Fibroblast of lung (primary cell): ENCODE results near the gene PRAMEF11. TPM values are rescaled to one million over a fixed set of nuclear protein-coding genes. Genes with fewer than 3 reads are reported as not detected.
"Not testable (repeated sequence)": the region's sequence is repeated elsewhere in the genome, so short reads cannot be mapped to it uniquely, and the experiment has no call there.

ENCODE experiments used
- DNase-seq, 2 donors: peaks; one replicate each; pipeline versions ENCODE4 v3.0.0 to v3.0.0-alpha.2; 2010; ENCODE audit warnings: low read depth in 2 of 2
- H2AFZ ChIP-seq: 2 replicates; pipeline ENCODE4 v1.5.1; 2012; ENCODE audit warnings: low read length, control low read depth, inconsistent platforms
- H3K27ac ChIP-seq: 2 replicates; pipeline ENCODE4 v1.5.1; 2011; ENCODE audit warnings: low read length, control low read depth; ENCODE audit not compliant: insufficient read depth
- H3K27me3 ChIP-seq: 2 replicates; pipeline ENCODE4 v1.5.1; 2011; ENCODE audit warnings: mild to moderate bottlenecking, low read length; ENCODE audit not compliant: control insufficient read depth, insufficient read depth
- H3K36me3 ChIP-seq: 2 replicates; pipeline ENCODE4 v1.5.1; 2011; ENCODE audit warnings: low read length; ENCODE audit not compliant: control insufficient read depth, insufficient read depth
- H3K4me1 ChIP-seq: 2 replicates; pipeline ENCODE4 v1.5.1; 2011; ENCODE audit warnings: low read length; ENCODE audit not compliant: control insufficient read depth, insufficient read depth; ENCODE audit errors: extremely low read depth
- H3K4me2 ChIP-seq: 2 replicates; pipeline ENCODE4 v1.5.1; 2011; ENCODE audit warnings: low read length, control low read depth; ENCODE audit not compliant: insufficient read depth; ENCODE audit errors: extremely low read depth
- H3K4me3 ChIP-seq, 4 experiments: fragments of 200-600 bp in 1 of 4; sonication (generic) in 1 of 4; replicated peaks in 1 of 4; 2 replicates each; pipeline ENCODE4 v1.5.1; 2011 to 2016; ENCODE audit warnings: low read length in 4 of 4, low read depth in 3 of 4, mild to moderate bottlenecking in 3 of 4, control low read depth in 2 of 4, inconsistent platforms in 1 of 4, mixed read lengths in 1 of 4; ENCODE audit not compliant: insufficient read depth in 1 of 4; ENCODE audit errors: control extremely low read depth in 1 of 4
- H3K79me2 ChIP-seq: 2 replicates; pipeline ENCODE4 v1.5.1; 2012; ENCODE audit warnings: mild to moderate bottlenecking, low read length, inconsistent platforms; ENCODE audit not compliant: control insufficient read depth, insufficient read depth
- H3K9ac ChIP-seq: 2 replicates; pipeline ENCODE4 v1.5.1; 2011; ENCODE audit warnings: mild to moderate bottlenecking, low read length, control low read depth; ENCODE audit not compliant: insufficient read depth
- H3K9me3 ChIP-seq: 2 replicates; pipeline ENCODE4 v1.5.1; 2012; ENCODE audit warnings: low read depth, low read length; ENCODE audit not compliant: control insufficient read depth, insufficient read depth
- H4K20me1 ChIP-seq: 2 replicates; pipeline ENCODE4 v1.5.1; 2011; ENCODE audit warnings: low read length; ENCODE audit not compliant: control insufficient read depth, insufficient read depth; ENCODE audit errors: extremely low read depth
- polyA minus RNA-seq: library from RNA; depleted of rRNA, polyadenylated mRNA; stranded (reverse); fragments of >200 nt; gene quantifications from 2 replicates; pipeline ENCODE4 v1.2.3, GENCODE V29; 2011; ENCODE audit warnings: low replicate concordance
- polyA plus RNA-seq, 2 donors: library from polyadenylated mRNA; depleted of rRNA in 1 of 2; stranded (reverse) in 1 of 2; unstranded in 1 of 2; fragments of >200 nt; gene quantifications; 2 replicates each; pipeline ENCODE4 v1.2.1, GENCODE V29; 2011 to 2012; ENCODE audit warnings: missing spikeins in 1 of 2
- total RNA-seq: library from RNA; depleted of rRNA; stranded (reverse); fragments of >200 nt; gene quantifications from 2 replicates; pipeline ENCODE4 v1.2.1, GENCODE V29; 2014

PRAMEF11 gene
- total RNA-seq (not detected in 2 replicates), polyA plus RNA-seq (not detected in 2 replicates), polyA minus RNA-seq (not detected in 2 replicates)
- not detected in 2 replicates for polyA plus RNA-seq (2012)

DNA sequence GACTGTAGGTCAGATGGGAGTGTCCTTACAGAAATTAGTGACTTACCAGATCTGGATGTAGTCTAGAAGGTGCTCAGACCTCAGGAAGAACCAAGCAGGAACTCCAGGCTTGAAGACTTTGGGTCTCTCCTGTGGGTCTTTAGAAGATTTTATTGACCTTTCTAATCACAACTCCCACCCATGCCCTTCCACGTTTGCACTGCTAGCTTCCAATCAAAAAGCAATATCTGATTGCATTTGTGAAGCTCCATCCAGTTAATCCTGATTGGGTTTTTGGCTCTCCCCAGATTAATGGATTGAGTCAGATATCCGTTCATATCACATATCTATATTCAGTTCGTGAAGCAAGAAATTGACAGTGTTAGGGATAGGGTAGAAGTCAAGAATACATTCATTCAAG lies at the start of gene PRAMEF11:
TSS of gene PRAMEF11 (minus strand) at position 101 of the 400 bp plus-strand sequence. CDS start 2,621 bp downstream, outside the sequence.
- not testable (repeated sequence) for H3K9ac ChIP-seq

DNA sequence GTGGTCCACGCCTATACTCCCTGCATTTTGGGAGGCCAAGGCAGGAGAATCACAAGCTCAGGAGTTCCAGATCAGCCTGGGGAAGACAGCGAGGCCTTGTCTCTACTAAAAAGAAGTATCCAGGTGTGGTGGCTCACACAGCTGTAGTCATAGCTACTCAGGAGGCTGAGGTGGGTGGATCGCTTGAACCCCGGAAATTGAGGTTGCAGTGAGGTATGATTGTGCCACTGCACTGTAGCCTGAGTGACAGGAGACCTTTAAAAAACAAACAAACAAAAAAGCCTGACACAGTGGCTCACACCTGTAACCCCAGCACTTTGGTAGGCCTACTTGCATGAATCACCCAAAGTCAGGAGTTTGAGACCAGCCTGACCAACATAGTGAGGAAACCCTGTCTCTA lies 47.2 kb upstream of the PRAMEF11 start:
- not testable (repeated sequence) for H3K4me3 ChIP-seq, H3K27ac ChIP-seq, DNase-seq

More for the DNA sequence above, at the start of gene PRAMEF11:
- not testable (repeated sequence) for H3K9me3 ChIP-seq, DNase-seq, H2AFZ ChIP-seq, H3K4me3 ChIP-seq, H3K79me2 ChIP-seq, H4K20me1 ChIP-seq, H3K27me3 ChIP-seq, H3K27ac ChIP-seq, H3K4me2 ChIP-seq, H3K36me3 ChIP-seq, H3K4me1 ChIP-seq

DNA sequence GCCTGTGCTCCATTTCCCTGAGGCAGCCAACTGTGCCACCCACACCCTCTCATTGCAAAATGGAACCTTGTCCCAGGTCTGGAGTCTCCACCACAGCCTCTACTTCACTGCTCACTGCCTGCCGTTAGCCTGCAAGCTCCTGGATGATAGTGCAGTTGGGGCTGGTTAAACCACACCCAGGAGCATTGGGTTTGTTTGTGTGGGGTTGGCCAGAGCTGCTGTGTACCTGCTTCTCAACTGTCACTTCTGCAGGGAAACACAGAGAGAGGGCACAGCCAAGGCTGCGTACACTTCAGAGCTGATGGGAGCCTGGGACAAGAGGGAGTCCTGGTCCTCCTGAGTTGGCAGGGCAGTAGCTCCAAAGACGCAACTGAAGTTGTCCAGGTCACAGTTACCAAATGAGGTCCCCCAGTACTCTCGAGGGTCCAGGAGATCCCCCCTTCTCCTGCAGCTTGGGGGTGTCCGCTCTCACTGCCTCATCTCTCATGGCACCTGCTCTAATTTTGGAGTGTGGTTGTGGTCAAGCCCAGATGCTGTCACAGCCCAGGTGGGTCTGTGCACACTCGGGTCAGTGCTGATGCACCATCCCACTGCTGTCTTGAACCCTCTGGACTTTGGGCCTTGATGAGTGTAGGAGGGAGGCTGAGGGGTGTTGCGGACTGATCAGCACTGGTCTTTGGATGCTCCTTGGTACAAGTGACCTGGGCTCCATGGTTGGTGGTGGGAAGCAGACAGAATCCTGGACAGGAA lies 32.1 kb upstream of the PRAMEF11 start:
- H3K27me3 ChIP-seq, H4K20me1 ChIP-seq, H3K9me3 ChIP-seq, H3K36me3 ChIP-seq, H3K79me2 ChIP-seq, DNase-seq, H3K4me1 ChIP-seq, H3K27ac ChIP-seq, H3K4me3 ChIP-seq, H2AFZ ChIP-seq, H3K4me2 ChIP-seq, H3K9ac ChIP-seq: not testable (repeated sequence)

More for the DNA sequence above, 47.2 kb upstream of the PRAMEF11 start:
- H3K27me3 ChIP-seq, H3K9ac ChIP-seq, H3K4me1 ChIP-seq, H3K36me3 ChIP-seq, H2AFZ ChIP-seq, H4K20me1 ChIP-seq, H3K4me2 ChIP-seq, H3K79me2 ChIP-seq, H3K9me3 ChIP-seq: not testable (repeated sequence)

DNA sequence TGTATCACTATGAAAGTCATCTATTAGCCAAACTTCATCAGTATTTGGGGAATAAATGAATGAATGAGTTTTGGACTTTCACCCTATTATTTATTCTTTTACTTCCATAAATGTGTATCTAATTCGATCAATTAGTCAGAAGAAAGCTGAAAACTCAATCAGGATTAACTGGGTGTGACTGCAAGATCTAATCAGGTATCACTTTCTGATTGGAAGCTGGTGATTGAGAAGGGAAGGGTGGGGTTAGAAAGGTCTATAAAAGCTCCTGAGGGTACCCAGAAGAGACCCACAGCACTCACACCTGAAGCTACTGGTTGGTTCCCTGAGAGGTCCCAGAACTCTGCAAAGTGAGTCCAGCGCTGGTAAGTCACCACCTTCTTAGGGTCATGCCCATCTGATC lies 25.6 kb upstream of the PRAMEF11 start, which contains the start of gene PRAMEF2:
TSS of gene PRAMEF2 (plus strand) at position 301 of the 400 bp plus-strand sequence. CDS start 1,924 bp downstream, outside the sequence.
- H4K20me1 ChIP-seq, H2AFZ ChIP-seq, H3K79me2 ChIP-seq, H3K9me3 ChIP-seq, H3K9ac ChIP-seq, H3K4me3 ChIP-seq, DNase-seq, H3K27me3 ChIP-seq, H3K27ac ChIP-seq, H3K4me1 ChIP-seq, H3K36me3 ChIP-seq, H3K4me2 ChIP-seq: not testable (repeated sequence)
